Transverse colon (tissue), 4 donors: ENCODE data around the gene UBE2Q2. TPM values are rescaled to one million over a fixed set of nuclear protein-coding genes. Genes with fewer than 3 reads are reported as not detected.

Experiments used
- DNase-seq: peaks from one replicate; pipeline ENCODE4 v3.0.0-alpha.2; 2019
- H3K27ac ChIP-seq, 4 donors: fragments of 200-600 bp; sonication (generic); 2 replicates each; pipeline ENCODE4 v1.5.1; 2016 to 2018; ENCODE audit warnings: inconsistent platforms in 4 of 4
- H3K27me3 ChIP-seq: fragments of 200-600 bp; sonication (generic); 2 replicates; pipeline ENCODE4 v1.5.1; 2017; ENCODE audit warnings: inconsistent platforms
- H3K36me3 ChIP-seq, 4 donors: fragments of 200-600 bp; sonication (generic); 2 replicates each; pipeline ENCODE4 v1.5.1; 2017 to 2019; ENCODE audit warnings: inconsistent platforms in 4 of 4
- H3K4me1 ChIP-seq, 4 donors: fragments of 200-600 bp; sonication (generic); 2 replicates each; pipeline ENCODE4 v1.5.1; 2017 to 2020; ENCODE audit warnings: inconsistent platforms in 4 of 4
- H3K4me3 ChIP-seq, 4 donors: fragments of 200-600 bp; sonication (generic); 1 replicate in 1 of 4; 2 replicates in 3 of 4; pipeline versions ENCODE4 v1.5.1 to v1.6.1; 2017 to 2019; ENCODE audit warnings: inconsistent platforms in 4 of 4
- H3K9me3 ChIP-seq, 2 donors: fragments of 200-600 bp; sonication (generic); 2 replicates each; pipeline ENCODE4 v1.5.1; 2017 to 2019; ENCODE audit warnings: inconsistent platforms in 2 of 2
- EP300 ChIP-seq: sonication (generic); formaldehyde crosslinking; IDR thresholded peaks from one replicate; pipeline ENCODE4 v1.6.1; 2017; ENCODE audit warnings: antibody characterized with exemption, low read depth
- POLR2A ChIP-seq: fragments of 450-650 bp; IDR thresholded peaks from one replicate; pipeline ENCODE4 v1.6.1; 2016; ENCODE audit warnings: antibody characterized with exemption, mild to moderate bottlenecking, moderate library complexity
- POLR2AphosphoS5 ChIP-seq, 3 donors: sonication (generic); formaldehyde crosslinking; IDR thresholded peaks; one replicate each; pipeline ENCODE4 v1.6.1; 2016; ENCODE audit warnings: antibody characterized with exemption in 3 of 3
- WGBS, 2 donors: methylation state at CpG; one replicate each; pipeline ENCODE4 v1.1.5; 2018; ENCODE audit warnings: low coverage in 1 of 2; 5-methylcytosine and 5-hydroxymethylcytosine counted together
- in situ Hi-C, 4 donors: fragments of 200-750 bp; cut with MboI; loops; one replicate each; pipeline versions ENCODE4 v1.15.0 to v1.15.1; 2017; ENCODE audit warnings: low sequenced_read_pairs in 3 of 4, low pct_ligation_motif_present in 1 of 4, low pct_unique_long_range_greater_than_20kb in 1 of 4
- intact Hi-C: fragments of 100-400 bp; cut with DNase I; formaldehyde crosslinking; loops from one replicate; pipeline ENCODE4 v1.15.1; 2023; ENCODE audit warnings: low total_unique reads
- total RNA-seq, 4 donors: library from RNA; depleted of rRNA; stranded (reverse); fragments of >200 nt; gene quantifications; one replicate each; pipeline ENCODE4 v1.1.0, GENCODE V29; 2016
- TF ChIP-seq, protein P1 (sequence below), 5 experiments: fragments of 200-600 bp in 3 of 5; fragments of 450-650 bp in 2 of 5; sonication (generic) in 3 of 5; IDR thresholded peaks; 1 replicate in 2 of 5; 2 replicates in 3 of 5; pipeline ENCODE4 v1.5.1; 2016 to 2017; ENCODE audit warnings: antibody characterized with exemption in 5 of 5, inconsistent platforms in 3 of 5, mild to moderate bottlenecking in 2 of 5, moderate library complexity in 1 of 5

The UBE2Q2 gene
- total RNA-seq, 4 donors from 2014 or later = 21.2 to 53.7 (median 26.9) TPM

DNA sequence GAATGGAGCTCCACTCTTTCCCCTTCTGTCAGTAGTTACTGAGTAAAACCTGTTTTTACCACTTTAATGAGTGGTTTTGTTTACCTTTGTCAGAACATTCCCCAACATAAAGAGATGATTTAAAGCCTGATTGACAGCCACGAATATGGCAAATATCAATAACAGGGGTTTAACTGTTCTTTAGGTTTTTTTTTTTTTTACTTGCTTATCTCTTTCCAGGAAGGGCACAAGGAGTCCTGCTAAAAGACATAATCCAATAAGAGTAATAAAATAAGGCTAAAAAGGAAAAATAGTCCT is 11.5 kb upstream of the UBE2Q2 start:
- WGBS, 2 donors = 33 to 35% methylated on average over 1 of the region's 1 CpG
- TF ChIP-seq, protein P1, sequence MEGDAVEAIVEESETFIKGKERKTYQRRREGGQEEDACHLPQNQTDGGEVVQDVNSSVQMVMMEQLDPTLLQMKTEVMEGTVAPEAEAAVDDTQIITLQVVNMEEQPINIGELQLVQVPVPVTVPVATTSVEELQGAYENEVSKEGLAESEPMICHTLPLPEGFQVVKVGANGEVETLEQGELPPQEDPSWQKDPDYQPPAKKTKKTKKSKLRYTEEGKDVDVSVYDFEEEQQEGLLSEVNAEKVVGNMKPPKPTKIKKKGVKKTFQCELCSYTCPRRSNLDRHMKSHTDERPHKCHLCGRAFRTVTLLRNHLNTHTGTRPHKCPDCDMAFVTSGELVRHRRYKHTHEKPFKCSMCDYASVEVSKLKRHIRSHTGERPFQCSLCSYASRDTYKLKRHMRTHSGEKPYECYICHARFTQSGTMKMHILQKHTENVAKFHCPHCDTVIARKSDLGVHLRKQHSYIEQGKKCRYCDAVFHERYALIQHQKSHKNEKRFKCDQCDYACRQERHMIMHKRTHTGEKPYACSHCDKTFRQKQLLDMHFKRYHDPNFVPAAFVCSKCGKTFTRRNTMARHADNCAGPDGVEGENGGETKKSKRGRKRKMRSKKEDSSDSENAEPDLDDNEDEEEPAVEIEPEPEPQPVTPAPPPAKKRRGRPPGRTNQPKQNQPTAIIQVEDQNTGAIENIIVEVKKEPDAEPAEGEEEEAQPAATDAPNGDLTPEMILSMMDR (IDR thresholded peaks at IDR 0.05) = no peak
- TF ChIP-seq POLR2AphosphoS5 (IDR thresholded peaks at IDR 0.05) (no peak), POLR2A (no peak), EP300 (no peak)
- no peak overlapping the region for H3K4me3 ChIP-seq
- H3K36me3 ChIP-seq = no peaks in the 10 kb centered on the region
- H3K4me1 ChIP-seq = no peaks in the 10 kb centered on the region
- intact Hi-C loops = no loop called here
- no peak overlapping the region for H3K27ac ChIP-seq
- in situ Hi-C loops = no loop called here
- no peak for DNase-seq
- H3K9me3 ChIP-seq = no peaks in the 10 kb centered on the region
- no peaks in the 10 kb centered on the region for H3K27me3 ChIP-seq

DNA sequence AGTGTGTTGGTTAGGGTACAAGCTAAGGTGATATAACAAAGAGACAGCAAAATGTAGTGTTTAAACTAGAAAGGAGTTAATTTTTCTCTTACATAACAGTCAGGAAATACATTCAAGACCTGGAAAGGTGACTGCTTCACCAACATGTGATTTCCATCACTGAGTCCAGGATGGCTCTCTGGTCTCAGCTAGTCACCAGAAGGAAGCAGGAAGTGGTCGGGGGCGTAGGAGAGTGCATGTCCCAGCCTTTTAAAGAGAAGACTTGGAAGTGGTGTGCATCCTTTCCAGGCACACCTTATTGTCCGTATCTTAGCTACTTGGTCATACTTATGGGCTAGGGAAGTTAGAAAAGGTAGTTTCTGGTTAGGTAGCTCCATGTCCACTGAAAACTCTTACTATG is 11.1 kb upstream of the UBE2Q2 start:
- H3K9me3 ChIP-seq = no peaks in the 10 kb centered on the region
- intact Hi-C loops = no loop called here
- 69% methylated on average over 3 of the region's 3 CpGs; no CpG with 5 or more reads in 1 of the 2 donors for WGBS, 2 donors
- H3K4me3 ChIP-seq = no peak overlapping the region
- H3K4me1 ChIP-seq = no peaks in the 10 kb centered on the region
- no peaks in the 10 kb centered on the region for H3K36me3 ChIP-seq
- TF ChIP-seq POLR2AphosphoS5 (IDR thresholded peaks at IDR 0.05) = no peak
- TF ChIP-seq POLR2A = no peak
- no peak for DNase-seq
- in situ Hi-C loops = no loop called here
- no peaks in the 10 kb centered on the region for H3K27me3 ChIP-seq
- no peak overlapping the region for H3K27ac ChIP-seq

GRCh38 chr15:75834021-75834420 is 9.2 kb upstream of the UBE2Q2 start:
- Histone ChIP-seq H3K4me3 (no peak overlapping the region), H3K4me1 (no peaks in the 10 kb centered on the region), H3K36me3 (no peaks in the 10 kb centered on the region), H3K9me3 (no peaks in the 10 kb centered on the region), H3K27ac (no peak overlapping the region), H3K27me3 (no peaks in the 10 kb centered on the region)
- intact Hi-C loops (no loop called here), in situ Hi-C loops (no loop called here)
- no peak for TF ChIP-seq EP300
- TF ChIP-seq, protein P1 (IDR thresholded peaks at IDR 0.05) = no peak
- TF ChIP-seq POLR2A = no peak
- no peak for TF ChIP-seq POLR2AphosphoS5 (IDR thresholded peaks at IDR 0.05)
- 85% methylated on average over 2 of the region's 2 CpGs; no CpG with 5 or more reads in 1 of the 2 donors for WGBS, 2 donors
- no peak for DNase-seq

DNA sequence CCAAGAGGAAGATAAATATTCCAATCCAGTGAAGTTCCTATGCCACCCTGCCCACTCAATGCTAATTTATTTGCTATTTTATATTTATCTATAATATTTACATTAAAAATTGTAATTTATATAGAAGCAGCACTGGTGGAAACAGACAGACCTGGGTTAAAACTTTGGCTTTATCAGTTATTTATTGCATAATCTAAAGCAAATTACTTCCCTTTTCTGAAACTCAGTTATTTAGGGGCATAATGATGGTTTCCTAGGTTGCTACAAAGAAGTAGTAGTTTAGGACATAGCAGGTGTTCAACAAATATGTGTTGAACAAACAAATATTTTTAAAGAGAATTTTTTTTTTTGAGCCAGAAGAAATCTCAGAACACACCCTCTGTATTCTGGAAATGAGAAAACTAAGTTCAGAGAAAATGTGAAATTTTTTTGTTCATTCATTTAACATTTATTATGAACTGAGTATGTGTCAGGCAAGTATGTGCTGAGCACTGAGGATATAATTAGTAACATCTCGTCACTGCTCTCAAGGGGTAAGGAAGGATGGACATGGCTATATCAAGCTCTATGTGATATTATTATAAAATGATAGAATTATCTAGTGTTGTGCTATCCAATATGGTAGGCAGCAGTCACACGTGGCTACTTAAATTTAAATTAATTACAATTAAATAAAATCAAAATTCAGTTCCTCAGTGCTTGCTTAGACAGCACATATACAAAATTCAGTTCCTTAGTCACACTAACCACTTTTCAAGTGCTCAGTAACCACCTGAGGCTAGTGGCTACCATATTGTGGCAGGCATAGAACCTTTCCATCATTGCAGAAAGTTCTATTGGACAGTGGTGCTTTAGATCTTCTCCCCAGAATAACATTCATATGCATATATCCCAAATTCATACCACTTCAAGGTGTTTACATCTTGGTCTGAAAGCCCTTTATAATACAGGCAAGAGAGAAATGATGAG is 7.0 kb upstream of the UBE2Q2 start:
- WGBS, 2 donors = 68 to 76% methylated on average over 2 of the region's 2 CpGs
- TF ChIP-seq POLR2A = no peak
- no peak for TF ChIP-seq POLR2AphosphoS5 (IDR thresholded peaks at IDR 0.05)
- no peak for TF ChIP-seq EP300
- TF ChIP-seq, protein P1 (IDR thresholded peaks at IDR 0.05) = no peak
- peaks cover 0 to 7% (median 3%) of the 10 kb centered on the region in 4 donors for H3K4me1 ChIP-seq
- no peaks in the 10 kb centered on the region for H3K36me3 ChIP-seq
- H3K27ac ChIP-seq = no peak overlapping the region
- DNase-seq = no peak
- in situ Hi-C loops = no loop called here
- no peaks in the 10 kb centered on the region for H3K9me3 ChIP-seq
- intact Hi-C loops = no loop called here
- no peaks in the 10 kb centered on the region for H3K27me3 ChIP-seq
- no peak overlapping the region for H3K4me3 ChIP-seq
